Neural progenitor cell (in vitro differentiated cells): ENCODE measurements around the gene ADCY5. TPM values are rescaled to one million over a fixed set of nuclear protein-coding genes. Genes with fewer than 3 reads are reported as not detected.

ENCODE experiments used
- DNase-seq: peaks from one replicate; pipeline ENCODE4 v3.0.0-alpha.2; 2016; ENCODE audit warnings: low spot score
- H2AFZ ChIP-seq: fragments of 200-600 bp; sonication (generic); replicated peaks from 2 replicates; pipeline ENCODE4 v1.6.1; 2016; ENCODE audit warnings: antibody characterized with exemption
- H3F3A ChIP-seq: fragments of 200-600 bp; sonication (generic); 2 replicates; pipeline ENCODE4 v1.6.1; 2016; ENCODE audit warnings: antibody characterized with exemption, low read depth
- H3K27ac ChIP-seq: fragments of 200-600 bp; sonication (generic); 2 replicates; pipeline ENCODE4 v1.5.1; 2016; ENCODE audit warnings: mild to moderate bottlenecking
- H3K27me3 ChIP-seq: fragments of 200-600 bp; sonication (generic); 2 replicates; pipeline ENCODE4 v1.6.1; 2016; ENCODE audit warnings: mild to moderate bottlenecking, moderate library complexity
- H3K36me3 ChIP-seq: fragments of 200-600 bp; sonication (generic); 2 replicates; pipeline ENCODE4 v1.5.1; 2016
- H3K4me1 ChIP-seq: fragments of 200-600 bp; sonication (generic); 2 replicates; pipeline ENCODE4 v1.6.1; 2016; ENCODE audit warnings: mixed run types
- H3K4me2 ChIP-seq: fragments of 200-600 bp; sonication (generic); 2 replicates; pipeline ENCODE4 v1.6.1; 2016
- H3K4me3 ChIP-seq: fragments of 200-600 bp; sonication (generic); 2 replicates; pipeline ENCODE4 v1.5.1; 2016
- H3K79me2 ChIP-seq: fragments of 200-600 bp; sonication (generic); 2 replicates; pipeline ENCODE4 v1.6.1; 2016; ENCODE audit warnings: low read depth
- H3K9ac ChIP-seq: fragments of 200-600 bp; sonication (generic); 2 replicates; pipeline ENCODE4 v1.6.1; 2016
- H3K9me3 ChIP-seq: fragments of 200-600 bp; sonication (generic); 2 replicates; pipeline ENCODE4 v1.5.1; 2016; ENCODE audit warnings: low read depth
- H4K20me1 ChIP-seq: fragments of 200-600 bp; sonication (generic); 2 replicates; pipeline ENCODE4 v1.6.1; 2016; ENCODE audit warnings: low read depth
- H3K27ac Mint-ChIP-seq: 3 replicates; pipeline ENCODE4 v1.8.0; 2021; ENCODE audit warnings: mixed read lengths
- H3K27me3 Mint-ChIP-seq: 2 replicates; pipeline ENCODE4 v1.8.0; 2022; ENCODE audit warnings: low read depth, mild to moderate bottlenecking, inconsistent platforms, moderate library complexity, mixed read lengths; ENCODE audit not compliant: insufficient read depth
- H3K36me3 Mint-ChIP-seq: 3 replicates; pipeline ENCODE4 v1.8.0; 2021; ENCODE audit warnings: mixed read lengths
- H3K4me1 Mint-ChIP-seq: 3 replicates; pipeline ENCODE4 v1.8.0; 2021; ENCODE audit warnings: mixed read lengths
- H3K4me3 Mint-ChIP-seq: 3 replicates; pipeline ENCODE4 v1.8.0; 2021; ENCODE audit warnings: mild to moderate bottlenecking, moderate library complexity, mixed read lengths
- H3K9me3 Mint-ChIP-seq: 3 replicates; pipeline ENCODE4 v1.8.0; 2020; ENCODE audit warnings: mixed read lengths
- EZH2 ChIP-seq: fragments of 200-600 bp; sonication (generic); IDR thresholded peaks from 2 replicates; pipeline ENCODE4 v1.6.1; 2017; ENCODE audit warnings: antibody characterized with exemption, mild to moderate bottlenecking, moderate library complexity
- EZH2phosphoT487 ChIP-seq: fragments of 200-600 bp; sonication (generic); IDR thresholded peaks from 2 replicates; pipeline ENCODE4 v1.6.1; 2017; ENCODE audit warnings: antibody characterized with exemption
- total RNA-seq: library from RNA; depleted of rRNA; stranded (reverse); fragments of >200 nt; gene quantifications from 2 replicates; pipeline ENCODE4 v1.2.3, GENCODE V29; 2015; ENCODE audit warnings: low replicate concordance
- TF ChIP-seq, protein P1 (sequence below): fragments of 200-600 bp; sonication (generic); IDR thresholded peaks from 2 replicates; pipeline ENCODE4 v1.5.1; 2017; ENCODE audit warnings: antibody characterized with exemption, mild to moderate bottlenecking

Gene ADCY5
- total RNA-seq, 1 donor from 2014 or later, result 1.6 TPM

DNA sequence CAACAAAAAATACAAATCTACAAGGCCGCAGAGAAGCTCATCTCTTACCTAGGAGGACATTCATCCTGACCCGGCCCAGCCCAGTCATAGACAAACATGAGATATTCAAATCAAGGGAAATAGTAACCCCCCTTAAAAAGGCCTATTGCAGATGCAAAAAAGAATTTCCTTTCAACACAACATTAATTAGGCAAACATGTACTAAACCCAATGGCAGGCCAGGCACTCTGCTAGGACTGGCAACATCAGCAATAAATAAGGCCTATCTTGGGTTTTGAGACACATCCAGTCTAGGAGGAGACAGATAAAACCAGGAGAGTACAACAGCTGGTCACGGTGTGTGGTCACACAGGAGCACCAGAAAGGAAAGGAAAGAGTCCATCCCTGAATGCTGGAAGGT, 61.4 kb downstream of the ADCY5 start:
- H3K4me2 ChIP-seq, result no peak overlapping the region
- Mint-ChIP-seq H3K27me3 (peaks cover 13% of the 10 kb centered on the region), H3K27ac (no peak overlapping the region)

DNA sequence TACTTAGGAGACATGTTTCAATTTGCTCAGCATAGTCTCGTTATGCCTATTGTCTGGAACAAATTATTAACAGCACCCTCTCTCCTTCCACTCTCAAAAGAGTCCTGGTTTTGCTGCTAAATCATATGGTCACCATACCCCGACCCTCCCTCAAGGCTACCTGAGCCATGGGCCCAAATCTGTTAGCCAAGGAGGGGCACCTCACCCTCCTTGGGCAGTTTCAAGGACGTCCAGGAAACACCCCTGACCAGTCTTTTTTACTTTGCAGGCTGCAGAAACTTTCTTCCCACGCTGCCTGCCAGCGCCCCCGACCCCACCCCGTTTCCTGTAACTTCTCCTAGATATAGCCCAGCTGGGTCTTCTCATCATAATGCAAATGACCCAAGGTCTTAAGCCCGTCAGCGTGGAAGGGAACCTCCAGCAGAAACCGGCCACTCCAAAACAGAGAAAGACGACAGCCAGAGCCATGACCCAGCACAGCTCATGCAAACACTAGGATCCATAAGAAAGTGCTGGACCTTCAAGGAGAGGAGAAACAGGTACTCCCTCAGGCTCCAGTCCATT, 62.3 kb downstream of the ADCY5 start:
- Histone ChIP-seq H4K20me1 (no peaks in the 10 kb centered on the region), H3K4me3 (no peak overlapping the region), H3K9ac (no peak overlapping the region), H3K27ac (no peak overlapping the region), H3K27me3 (no peaks in the 10 kb centered on the region), H3K36me3 (no peaks in the 10 kb centered on the region), H3K9me3 (no peaks in the 10 kb centered on the region), H3K4me2 (no peak overlapping the region), H3K79me2 (no peaks in the 10 kb centered on the region), H3K4me1 (peaks cover 14% of the 10 kb centered on the region), H2AFZ (no peak overlapping the region), H3F3A (no peaks in the 10 kb centered on the region)
- no peak for TF ChIP-seq EZH2phosphoT487
- TF ChIP-seq, protein P1, sequence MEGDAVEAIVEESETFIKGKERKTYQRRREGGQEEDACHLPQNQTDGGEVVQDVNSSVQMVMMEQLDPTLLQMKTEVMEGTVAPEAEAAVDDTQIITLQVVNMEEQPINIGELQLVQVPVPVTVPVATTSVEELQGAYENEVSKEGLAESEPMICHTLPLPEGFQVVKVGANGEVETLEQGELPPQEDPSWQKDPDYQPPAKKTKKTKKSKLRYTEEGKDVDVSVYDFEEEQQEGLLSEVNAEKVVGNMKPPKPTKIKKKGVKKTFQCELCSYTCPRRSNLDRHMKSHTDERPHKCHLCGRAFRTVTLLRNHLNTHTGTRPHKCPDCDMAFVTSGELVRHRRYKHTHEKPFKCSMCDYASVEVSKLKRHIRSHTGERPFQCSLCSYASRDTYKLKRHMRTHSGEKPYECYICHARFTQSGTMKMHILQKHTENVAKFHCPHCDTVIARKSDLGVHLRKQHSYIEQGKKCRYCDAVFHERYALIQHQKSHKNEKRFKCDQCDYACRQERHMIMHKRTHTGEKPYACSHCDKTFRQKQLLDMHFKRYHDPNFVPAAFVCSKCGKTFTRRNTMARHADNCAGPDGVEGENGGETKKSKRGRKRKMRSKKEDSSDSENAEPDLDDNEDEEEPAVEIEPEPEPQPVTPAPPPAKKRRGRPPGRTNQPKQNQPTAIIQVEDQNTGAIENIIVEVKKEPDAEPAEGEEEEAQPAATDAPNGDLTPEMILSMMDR, result no peak
- no peak for TF ChIP-seq EZH2
- no peaks in the 10 kb centered on the region for H3K36me3 Mint-ChIP-seq
- no peak for DNase-seq
- peaks cover 14% of the 10 kb centered on the region for H3K27me3 Mint-ChIP-seq
- H3K27ac Mint-ChIP-seq, result peak overlapping the region; percentile 62
- H3K4me3 Mint-ChIP-seq, result no peak overlapping the region
- no peaks in the 10 kb centered on the region for H3K9me3 Mint-ChIP-seq
- peaks cover 60% of the 10 kb centered on the region for H3K4me1 Mint-ChIP-seq

More for the DNA sequence above, 61.4 kb downstream of the ADCY5 start:
- Mint-ChIP-seq H3K4me3 (no peak overlapping the region), H3K4me1 (peaks cover 64% of the 10 kb centered on the region), H3K36me3 (no peaks in the 10 kb centered on the region), H3K9me3 (no peaks in the 10 kb centered on the region)
- Histone ChIP-seq H2AFZ (no peak overlapping the region), H3K79me2 (no peaks in the 10 kb centered on the region), H3K27ac (no peak overlapping the region), H3F3A (peaks cover 7% of the 10 kb centered on the region), H3K4me1 (peaks cover 24% of the 10 kb centered on the region), H3K4me3 (no peak overlapping the region), H3K36me3 (no peaks in the 10 kb centered on the region), H3K9me3 (no peaks in the 10 kb centered on the region), H4K20me1 (no peaks in the 10 kb centered on the region), H3K27me3 (no peaks in the 10 kb centered on the region), H3K9ac (no peak overlapping the region)
- no peak for DNase-seq
- TF ChIP-seq, protein P1, result no peak

DNA sequence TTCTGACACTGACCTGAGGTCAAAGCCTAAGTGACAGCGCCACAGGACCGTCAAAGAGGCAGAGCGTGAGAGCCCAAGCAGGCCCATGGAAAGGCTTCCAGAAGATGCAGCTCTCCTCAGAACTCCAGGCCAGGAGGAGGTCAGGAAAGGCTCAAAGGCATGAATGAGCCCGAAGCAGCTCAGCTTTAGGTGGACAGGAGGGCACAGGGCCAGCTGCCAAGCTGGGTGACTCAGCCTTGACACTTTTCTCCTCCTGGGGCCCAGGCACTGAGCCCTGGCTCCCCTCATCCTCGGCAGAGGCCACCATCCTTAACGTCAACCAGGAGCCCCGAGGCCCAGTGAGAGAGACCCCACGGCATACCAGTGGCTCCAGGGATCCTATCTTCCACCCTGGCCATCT, 62.9 kb downstream of the ADCY5 start:
- Histone ChIP-seq H3K4me2 (no peak overlapping the region), H3K9ac (no peak overlapping the region), H4K20me1 (no peaks in the 10 kb centered on the region), H3K36me3 (no peaks in the 10 kb centered on the region), H2AFZ (no peak overlapping the region), H3K4me3 (no peak overlapping the region), H3K4me1 (peaks cover 13% of the 10 kb centered on the region), H3F3A (no peaks in the 10 kb centered on the region), H3K27me3 (no peaks in the 10 kb centered on the region), H3K9me3 (no peaks in the 10 kb centered on the region), H3K27ac (no peak overlapping the region), H3K79me2 (no peaks in the 10 kb centered on the region)
- Mint-ChIP-seq H3K4me1 (peaks cover 55% of the 10 kb centered on the region), H3K27me3 (peaks cover 16% of the 10 kb centered on the region), H3K36me3 (no peaks in the 10 kb centered on the region), H3K4me3 (no peak overlapping the region), H3K9me3 (no peaks in the 10 kb centered on the region), H3K27ac (peak overlapping the region; percentile 33)
- no peak for DNase-seq
- no peak for TF ChIP-seq EZH2phosphoT487
- no peak for TF ChIP-seq EZH2
- TF ChIP-seq, protein P1, result no peak
